Measurements from ENCODE around the gene BABAM2. TPM values are rescaled to one million over a fixed set of nuclear protein-coding genes. Genes with fewer than 3 reads are reported as not detected.

BABAM2 gene
- total RNA-seq, 1 donor from 2014 or later = 43.5 TPM

- H3K36me3 Mint-ChIP-seq = no peaks in the 10 kb centered on the region
- H3K27ac Mint-ChIP-seq = no peak overlapping the region
- peaks cover 1% of the 10 kb centered on the region for H3K27me3 Mint-ChIP-seq (ENCODE audit: low read depth)
- H3K4me3 Mint-ChIP-seq = no peak overlapping the region
- no peaks in the 10 kb centered on the region for H3K9me3 Mint-ChIP-seq
- TF ChIP-seq CTCF (IDR thresholded peaks at IDR 0.05; ENCODE audit: unreplicated experiment) = no peak
- H3K4me1 Mint-ChIP-seq = peaks cover 24% of the 10 kb centered on the region
- DNase-seq (ENCODE audit: low spot score in 2 of 2, unreplicated experiment in 2 of 2) = no peak
These were observed 496.8 kb downstream of the BABAM2 start for GRCh38 chr2:28387082-28387960.

Small RNA genes lying within 50 kb of the gene (microRNA-seq; reads per million reads assigned to microRNA genes)
- gene MIR4263 = not detected

Other genes with a start within 250 kb of the BABAM2 start
- 40.6 to 42.6 TPM (median 41.2 TPM) in 3 replicates for gene SUPT7L, start 227.1 kb upstream of the BABAM2 start, total RNA-seq
- 18.8 to 20.0 TPM (median 19.1 TPM) in 3 replicates for gene SLC4A1AP, start 226.8 kb upstream of the BABAM2 start, total RNA-seq
- 48.3 to 54.5 TPM (median 54.4 TPM) in 3 replicates for gene MRPL33, start 119.0 kb upstream of the BABAM2 start, total RNA-seq
- gene RBKS, start 342 bp upstream of the BABAM2 start, total RNA-seq = 0.80 to 1.4 TPM (median 1.0 TPM) in 3 replicates

Data from mesothelial cell of epicardium (in vitro differentiated cells).